Body of pancreas (tissue), 4 donors: ENCODE results near the gene GID8. TPM values are rescaled to one million over a fixed set of nuclear protein-coding genes. Genes with fewer than 3 reads are reported as not detected.

Experiments used
- ATAC-seq: fragments of 150-250 bp; one replicate; pipeline ENCODE4 v1.9.1; 2016
- DNase-seq, 4 donors: peaks; one replicate each; pipeline ENCODE4 v3.0.0-alpha.2; 2019
- H3K27ac ChIP-seq, 4 donors: fragments of 200-600 bp; sonication (generic); 1 replicate in 3 of 4; 2 replicates in 1 of 4; pipeline versions ENCODE4 v1.5.1 to v1.6.1; 2016 to 2019; ENCODE audit warnings: mild to moderate bottlenecking in 1 of 4, mixed read lengths in 1 of 4, moderate library complexity in 1 of 4
- H3K27me3 ChIP-seq, 2 donors: fragments of 200-600 bp; sonication (generic); one replicate each; pipeline ENCODE4 v1.6.0; 2016; ENCODE audit warnings: mild to moderate bottlenecking in 1 of 2
- H3K36me3 ChIP-seq, 2 donors: fragments of 200-600 bp; sonication (generic); replicated peaks in 1 of 2; 2 replicates each; pipeline ENCODE4 v1.5.1; 2016; ENCODE audit warnings: low read depth in 2 of 2; ENCODE audit not compliant: insufficient read depth in 1 of 2
- H3K4me1 ChIP-seq: fragments of 200-600 bp; sonication (generic); one replicate; pipeline ENCODE4 v1.6.0; 2016
- H3K4me3 ChIP-seq, 2 donors: fragments of 200-600 bp; sonication (generic); 1 replicate in 1 of 2; 2 replicates in 1 of 2; pipeline ENCODE4 v1.5.1; 2016 to 2019
- H3K9me3 ChIP-seq, 3 donors: fragments of 200-600 bp; sonication (generic); 1 replicate in 2 of 3; 2 replicates in 1 of 3; pipeline ENCODE4 v1.5.1; 2016
- POLR2A ChIP-seq, 3 donors: fragments of 450-650 bp; IDR thresholded peaks; one replicate each; pipeline ENCODE4 v1.6.1; 2016; ENCODE audit warnings: antibody characterized with exemption in 3 of 3, mild to moderate bottlenecking in 2 of 3
- whole genome bisulfite sequencing, 2 donors: methylation state at CpG; one replicate each; pipeline ENCODE4 v1.1.5; 2017; 5-methylcytosine and 5-hydroxymethylcytosine counted together
- intact Hi-C: fragments of 100-400 bp; cut with DNase I; formaldehyde crosslinking; loops from one replicate; pipeline ENCODE4 v1.15.1; 2023
- total RNA-seq, 2 donors: library from RNA; depleted of rRNA; stranded (reverse); fragments of >200 nt; gene quantifications; one replicate each; pipeline ENCODE4 v1.1.0, GENCODE V29; 2016
- TF ChIP-seq, protein P1 (sequence below), 7 experiments: fragments of 450-650 bp in 4 of 7; fragments of 200-600 bp in 3 of 7; sonication (generic) in 3 of 7; IDR thresholded peaks; one replicate each; pipeline ENCODE4 v1.5.1; 2016 to 2019; ENCODE audit warnings: antibody characterized with exemption in 7 of 7

GID8 gene
- total RNA-seq, 2 donors from 2014 or later, result 26.2 to 29.7 TPM

DNA sequence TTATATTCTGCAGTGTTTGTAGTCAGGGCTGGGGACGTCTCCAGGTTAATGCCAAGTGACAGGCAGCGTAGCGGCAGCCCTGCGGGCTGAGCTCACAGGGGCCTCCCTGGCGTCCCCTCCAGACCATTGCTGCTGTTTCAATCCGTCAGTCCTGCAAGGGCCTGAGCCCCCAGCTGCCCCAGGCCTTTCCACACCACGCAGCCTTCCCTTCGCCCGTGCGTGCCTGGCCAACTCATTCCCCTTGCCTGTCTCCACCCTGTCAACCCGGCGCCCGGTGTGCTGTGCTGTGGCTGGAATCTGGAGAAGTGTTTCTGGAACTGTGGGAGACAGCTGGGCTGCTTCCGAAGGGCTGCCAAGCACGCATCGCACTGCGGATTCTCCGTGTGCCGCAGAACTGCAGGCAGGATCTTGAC is 56.9 kb downstream of the GID8 start:
- ATAC-seq (no peak), DNase-seq (no peak)
- 61 to 66% methylated on average over 18 to 19 of the region's 19 CpGs for WGBS, 2 donors

DNA sequence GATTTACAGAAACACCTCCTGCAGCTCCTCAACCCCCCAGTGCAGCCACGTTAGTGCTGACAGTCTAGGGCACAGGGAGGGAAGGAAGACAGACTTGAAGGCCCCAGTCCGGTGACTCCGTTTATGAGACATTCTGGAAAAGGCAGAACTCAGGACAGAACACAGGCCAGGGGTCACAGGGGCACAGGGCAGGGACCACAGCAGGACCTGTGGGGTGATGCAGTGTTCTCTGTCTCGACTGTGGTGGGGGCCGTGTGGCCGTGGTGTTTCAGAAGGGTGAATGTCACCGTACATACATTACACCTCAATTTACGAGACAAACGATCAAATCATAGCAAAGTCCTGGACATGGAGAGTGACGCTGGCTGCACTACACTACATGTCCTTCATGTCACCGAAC is 57.5 kb downstream of the GID8 start:
- TF ChIP-seq, protein P1, sequence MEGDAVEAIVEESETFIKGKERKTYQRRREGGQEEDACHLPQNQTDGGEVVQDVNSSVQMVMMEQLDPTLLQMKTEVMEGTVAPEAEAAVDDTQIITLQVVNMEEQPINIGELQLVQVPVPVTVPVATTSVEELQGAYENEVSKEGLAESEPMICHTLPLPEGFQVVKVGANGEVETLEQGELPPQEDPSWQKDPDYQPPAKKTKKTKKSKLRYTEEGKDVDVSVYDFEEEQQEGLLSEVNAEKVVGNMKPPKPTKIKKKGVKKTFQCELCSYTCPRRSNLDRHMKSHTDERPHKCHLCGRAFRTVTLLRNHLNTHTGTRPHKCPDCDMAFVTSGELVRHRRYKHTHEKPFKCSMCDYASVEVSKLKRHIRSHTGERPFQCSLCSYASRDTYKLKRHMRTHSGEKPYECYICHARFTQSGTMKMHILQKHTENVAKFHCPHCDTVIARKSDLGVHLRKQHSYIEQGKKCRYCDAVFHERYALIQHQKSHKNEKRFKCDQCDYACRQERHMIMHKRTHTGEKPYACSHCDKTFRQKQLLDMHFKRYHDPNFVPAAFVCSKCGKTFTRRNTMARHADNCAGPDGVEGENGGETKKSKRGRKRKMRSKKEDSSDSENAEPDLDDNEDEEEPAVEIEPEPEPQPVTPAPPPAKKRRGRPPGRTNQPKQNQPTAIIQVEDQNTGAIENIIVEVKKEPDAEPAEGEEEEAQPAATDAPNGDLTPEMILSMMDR (IDR thresholded peaks at IDR 0.05), result no peak
- TF ChIP-seq POLR2A (IDR thresholded peaks at IDR 0.05), result no peak
- Histone ChIP-seq H3K4me1 (no peaks in the 10 kb centered on the region), H3K9me3 (no peaks in the 10 kb centered on the region), H3K36me3 (no peaks in the 10 kb centered on the region), H3K27ac (no peak overlapping the region), H3K27me3 (no peaks in the 10 kb centered on the region), H3K4me3 (no peak overlapping the region)
- ATAC-seq (no peak), DNase-seq (no peak)
- 46 to 48% methylated on average over 10 to 11 of the region's 11 CpGs for whole genome bisulfite sequencing, 2 donors
- intact Hi-C loops, result no loop called here

More for the DNA sequence above, 56.9 kb downstream of the GID8 start:
- Histone ChIP-seq H3K27ac (no peak overlapping the region), H3K9me3 (no peaks in the 10 kb centered on the region), H3K27me3 (no peaks in the 10 kb centered on the region), H3K4me3 (no peak overlapping the region), H3K36me3 (no peaks in the 10 kb centered on the region), H3K4me1 (no peaks in the 10 kb centered on the region)
- TF ChIP-seq, protein P1 (IDR thresholded peaks at IDR 0.05), result no peak
- no peak for TF ChIP-seq POLR2A (IDR thresholded peaks at IDR 0.05)
- intact Hi-C loops, result no loop called here

DNA sequence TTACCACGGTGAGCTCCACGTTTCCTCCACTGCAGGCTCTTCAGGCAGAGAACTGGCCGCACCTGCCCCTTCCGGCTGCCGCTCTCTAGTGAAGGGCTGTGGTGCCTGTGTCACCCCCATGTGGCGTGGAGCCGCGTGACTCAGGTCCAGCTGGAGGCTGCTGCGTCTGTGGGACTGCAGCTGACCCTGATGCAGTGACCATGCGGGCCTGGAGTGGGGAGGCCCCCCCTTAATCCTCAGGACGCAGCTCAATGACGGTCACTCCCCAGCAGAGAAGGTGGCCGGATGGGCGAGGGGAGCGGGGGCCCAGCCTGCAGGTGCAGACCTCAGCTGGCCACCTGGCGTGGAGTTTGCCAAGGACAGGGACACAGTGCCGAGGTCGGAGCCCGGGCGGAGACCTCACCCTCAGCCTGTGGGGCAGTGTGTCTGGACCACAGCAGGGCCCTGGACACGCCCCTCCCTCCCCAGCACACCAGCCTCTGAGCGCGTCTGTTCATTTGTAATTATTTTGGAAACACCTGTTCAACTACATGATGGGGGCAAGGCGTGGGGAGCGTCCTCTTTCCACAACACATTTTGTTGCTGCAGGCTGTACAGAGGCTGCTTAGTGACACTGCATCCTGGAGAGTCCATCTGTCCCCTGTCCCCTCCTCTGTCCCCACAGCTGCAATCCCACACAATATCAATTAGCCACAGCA is 58.1 kb downstream of the GID8 start:
- DNase-seq, result no peak
- Histone ChIP-seq H3K27ac (no peak overlapping the region), H3K9me3 (no peaks in the 10 kb centered on the region), H3K27me3 (no peaks in the 10 kb centered on the region), H3K36me3 (no peaks in the 10 kb centered on the region), H3K4me3 (no peak overlapping the region), H3K4me1 (no peaks in the 10 kb centered on the region)
- TF ChIP-seq, protein P1 (IDR thresholded peaks at IDR 0.05), result no peak
- no peak for TF ChIP-seq POLR2A (IDR thresholded peaks at IDR 0.05)
- WGBS, 2 donors, result 42 to 44% methylated on average over 6 to 25 of the region's 25 CpGs
- no peak for ATAC-seq
- intact Hi-C loops, result no loop called here

DNA sequence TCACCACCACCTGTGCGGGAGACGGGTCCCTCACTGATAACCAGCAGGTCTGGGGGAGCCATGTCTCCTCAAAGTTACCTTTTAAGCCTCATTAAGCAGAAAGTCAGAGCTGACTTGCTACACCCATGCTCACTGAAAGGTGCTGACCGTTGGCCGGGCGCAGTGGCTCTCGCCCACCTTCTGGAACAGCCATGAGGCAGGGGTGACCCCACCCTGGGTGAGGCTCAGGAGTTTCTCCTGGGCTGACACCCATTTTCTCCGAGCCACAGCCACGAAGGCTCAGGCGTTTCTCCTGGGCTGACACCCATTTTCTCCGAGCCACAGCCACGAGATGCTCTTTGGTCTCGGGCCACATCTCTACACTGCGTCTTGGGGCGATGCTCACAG is 58.6 kb downstream of the GID8 start:
- H3K4me1 ChIP-seq, result no peaks in the 10 kb centered on the region
- no peak for ATAC-seq
- no peaks in the 10 kb centered on the region for H3K9me3 ChIP-seq
- no peak for DNase-seq
- intact Hi-C loops, result no loop called here
- no peaks in the 10 kb centered on the region for H3K36me3 ChIP-seq
- no peak for TF ChIP-seq POLR2A (IDR thresholded peaks at IDR 0.05)
- TF ChIP-seq, protein P1 (IDR thresholded peaks at IDR 0.05), result no peak
- H3K4me3 ChIP-seq, result no peak overlapping the region
- no peaks in the 10 kb centered on the region for H3K27me3 ChIP-seq
- H3K27ac ChIP-seq, result no peak overlapping the region
- WGBS, 2 donors, result 63 to 67% methylated on average over 14 of the region's 14 CpGs
